ENCODE measurements around the gene KRTAP4-16.
"Not testable (repeated sequence)": the region's sequence is repeated elsewhere in the genome, so short reads cannot be mapped to it uniquely, and the experiment has no call there.

Gene KRTAP4-16

GRCh38 chr17:41118721-41119120, 16.7 kb upstream of the KRTAP4-16 start:
- DNase-seq = no peak

DNA sequence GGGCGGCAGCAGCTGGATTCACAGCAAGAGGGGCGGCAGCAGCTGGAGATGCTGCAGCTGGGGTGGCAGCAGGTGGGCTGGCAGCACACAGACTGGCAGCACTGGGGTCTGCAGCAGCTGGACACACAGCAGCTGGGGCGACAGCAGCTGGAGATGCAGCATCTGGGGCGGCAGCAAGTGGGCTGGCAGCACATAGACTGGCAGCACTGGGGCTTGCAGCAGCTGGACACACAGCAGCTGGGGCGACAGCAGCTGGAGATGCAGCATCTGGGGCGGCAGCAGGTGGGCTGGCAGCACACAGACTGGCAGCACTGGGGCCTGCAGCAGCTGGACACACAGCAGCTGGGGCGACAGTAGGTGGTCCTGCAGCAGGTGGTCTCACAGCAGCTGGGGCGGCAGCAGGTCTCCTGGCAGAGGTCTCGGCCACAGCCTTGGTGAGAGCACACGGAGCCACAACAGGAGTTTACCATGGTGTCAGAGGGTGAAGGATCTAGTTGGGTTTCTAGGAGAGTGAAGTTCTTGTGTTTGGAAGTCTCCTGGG, 15.9 kb upstream of the KRTAP4-16 start, which contains the start of gene KRTAP4-11:
KRTAP4-11 (minus strand) TSS at position 528 of the 541 bp plus-strand sequence; CDS start at position 470, 58 bp downstream.
- not testable (repeated sequence) for DNase-seq

DNA sequence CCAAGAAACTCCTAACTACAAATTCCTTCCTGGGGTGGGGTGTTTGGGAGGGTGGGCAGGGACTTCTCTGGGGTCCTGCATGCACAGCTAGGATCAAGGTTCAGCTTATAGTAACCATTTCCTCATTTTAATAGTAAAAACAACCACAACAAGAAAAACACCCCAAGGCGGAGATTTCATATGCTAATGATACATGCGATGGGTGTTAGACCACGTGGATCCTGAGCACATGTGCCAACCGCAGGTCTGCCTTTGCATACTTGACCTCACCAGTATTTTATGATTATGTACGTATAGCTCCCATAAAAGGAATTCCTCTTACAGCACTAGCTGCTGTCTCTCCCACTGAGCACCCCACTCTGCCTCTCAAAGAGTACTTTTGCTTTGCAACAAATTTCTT, 14.3 kb upstream of the KRTAP4-16 start:
- DNase-seq = no peak

GRCh38 chr17:41111151-41111885, 9.3 kb upstream of the KRTAP4-16 start:
- no peak for DNase-seq

DNA sequence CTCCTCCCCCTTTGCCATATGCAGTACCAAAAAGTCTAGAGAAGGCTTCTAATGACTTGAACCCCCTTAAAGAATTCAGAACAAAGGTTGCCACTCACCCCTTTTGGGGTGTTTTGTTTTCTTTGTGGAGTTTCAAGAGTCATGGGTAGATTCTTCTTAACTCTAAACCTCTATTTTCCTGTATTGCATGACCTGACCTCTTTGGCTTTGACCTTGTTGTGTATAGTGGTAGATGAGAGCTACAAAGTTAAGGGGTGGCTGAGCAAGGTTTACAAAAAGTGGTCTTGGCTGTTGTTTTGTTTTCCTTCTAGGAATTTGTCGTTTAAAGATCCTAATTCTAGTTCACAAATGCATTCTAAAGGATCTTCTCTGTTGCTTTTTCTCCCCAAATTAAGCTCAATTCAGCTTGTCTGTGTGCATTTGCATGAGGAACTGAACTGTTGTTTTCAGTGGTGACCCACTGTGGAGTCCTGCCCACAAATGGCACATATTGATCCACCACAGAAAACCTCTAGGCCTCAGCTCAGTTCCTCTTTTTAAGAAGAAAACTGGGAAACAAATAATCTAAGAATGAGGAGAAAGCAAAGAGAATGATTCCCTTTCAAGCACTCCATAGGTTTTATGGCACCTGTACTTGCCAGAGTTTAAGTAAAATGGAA, 6.8 kb upstream of the KRTAP4-16 start:
- DNase-seq = not testable (repeated sequence)

- no peak for DNase-seq
These were observed 6.0 kb upstream of the KRTAP4-16 start for GRCh38 chr17:41107941-41108450.

DNA sequence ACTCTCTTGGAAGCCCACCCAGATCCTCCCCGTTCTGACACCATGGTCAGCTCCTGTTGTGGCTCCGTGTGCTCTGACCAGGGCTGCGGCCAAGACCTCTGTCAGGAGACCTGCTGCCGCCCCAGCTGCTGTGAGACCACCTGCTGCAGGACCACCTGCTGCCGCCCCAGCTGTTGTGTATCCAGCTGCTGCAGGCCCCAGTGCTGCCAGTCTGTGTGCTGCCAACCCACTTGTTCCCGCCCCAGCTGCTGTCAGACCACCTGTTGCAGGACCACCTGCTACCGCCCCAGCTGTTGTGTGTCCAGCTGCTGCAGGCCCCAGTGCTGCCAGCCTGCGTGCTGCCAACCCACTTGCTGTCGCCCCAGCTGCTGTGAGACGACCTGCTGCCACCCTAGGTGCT, 3.3 kb upstream of the KRTAP4-16 start, which contains the start of gene KRTAP4-9:
KRTAP4-9 (plus strand) TSS at position 43 of the 400 bp plus-strand sequence; CDS start at position 43, 0 bp downstream.
- not testable (repeated sequence) for DNase-seq

- DNase-seq = not testable (repeated sequence)
These were observed 2.5 kb upstream of the KRTAP4-16 start for GRCh38 chr17:41104386-41105038.

GRCh38 chr17:41103896-41104295, 1.9 kb upstream of the KRTAP4-16 start:
- DNase-seq = no peak

DNA sequence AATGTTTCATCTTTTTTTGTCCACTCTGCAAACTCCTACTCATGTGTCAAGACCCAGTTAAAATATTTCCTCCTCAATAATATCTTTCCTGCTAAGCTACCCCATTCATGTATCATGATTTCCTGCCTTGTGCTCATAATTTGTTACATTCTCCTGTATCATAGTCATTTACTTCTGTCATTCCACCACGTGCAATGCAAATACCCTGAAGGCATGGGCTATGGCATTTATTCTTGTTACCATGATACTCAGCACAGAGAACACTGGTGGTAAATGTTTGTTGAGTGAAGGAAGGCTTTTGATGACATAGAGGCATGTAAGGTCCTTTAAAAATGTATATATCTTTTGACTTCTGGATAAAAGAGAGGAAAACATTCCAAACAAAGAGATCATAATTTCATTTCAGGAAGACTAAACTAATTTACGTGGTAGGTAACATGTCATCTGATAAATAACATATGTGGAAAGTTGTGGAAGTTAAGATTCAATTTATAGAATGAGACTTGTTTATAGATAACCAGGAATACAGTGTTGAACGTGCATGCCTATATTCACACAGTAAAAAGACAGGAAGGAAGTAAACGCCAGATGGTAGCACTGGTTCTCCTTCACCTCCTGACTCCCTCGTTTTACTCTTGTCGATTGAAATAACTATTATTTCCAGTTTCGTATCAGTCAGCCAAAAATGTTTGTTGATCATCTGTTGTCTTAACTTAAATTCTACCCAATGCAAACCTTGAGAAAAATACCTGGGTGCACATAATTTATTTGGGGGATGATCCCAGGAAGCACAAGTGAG, 2.1 kb downstream of the KRTAP4-16 start:
- not testable (repeated sequence) for DNase-seq

GRCh38 chr17:41098481-41098880, 3.5 kb downstream of the KRTAP4-16 start:
- no peak for DNase-seq

DNA sequence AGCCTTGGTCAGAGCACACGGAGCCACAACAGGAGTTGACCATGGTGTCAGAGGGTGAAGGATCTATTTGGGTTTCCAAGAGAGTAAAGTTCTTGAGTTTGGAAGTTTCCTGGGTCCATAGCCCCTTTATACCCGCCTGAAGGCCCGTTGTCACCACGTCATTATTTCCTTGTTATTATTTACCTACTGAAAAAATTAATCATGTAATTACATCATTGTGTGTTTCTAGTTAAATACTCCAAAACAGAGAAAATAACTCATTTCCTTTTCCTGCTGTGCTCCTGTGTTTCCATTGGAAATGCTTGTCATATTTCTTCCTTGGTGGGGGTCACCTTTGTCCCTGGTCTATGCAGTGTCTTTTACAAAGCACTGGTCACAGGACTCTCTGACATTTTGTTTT, 4.0 kb downstream of the KRTAP4-16 start, which contains the start of gene KRTAP4-8:
KRTAP4-8 (minus strand) TSS at position 101 of the 400 bp plus-strand sequence; CDS start at position 43, 58 bp downstream.
- DNase-seq = no peak

DNA sequence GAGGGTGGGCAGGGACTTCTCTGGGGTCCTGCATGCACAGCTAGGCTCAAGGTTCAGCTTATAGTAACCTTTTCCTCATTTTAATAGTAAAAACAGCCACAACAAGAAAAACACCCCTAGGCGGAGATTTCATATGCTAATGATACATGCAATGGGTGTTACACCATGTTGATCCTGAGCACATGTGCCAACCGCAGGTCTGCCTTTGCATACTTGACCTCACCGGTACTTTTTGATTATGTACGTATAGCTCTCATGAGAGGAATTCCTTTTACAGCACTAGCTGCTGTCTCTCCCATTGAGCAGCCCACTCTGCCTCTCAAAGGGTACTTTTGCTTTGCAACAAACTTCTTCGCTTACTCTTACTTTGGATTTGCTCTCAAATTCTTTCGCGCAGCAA, 6.0 kb downstream of the KRTAP4-16 start:
- DNase-seq = no peak

GRCh38 chr17:41088760-41089352, 13.2 kb downstream of the KRTAP4-16 start:
- not testable (repeated sequence) for DNase-seq

- not testable (repeated sequence) for DNase-seq
These were observed 17.7 kb downstream of the KRTAP4-16 start, which contains the start of gene KRTAP4-7 for GRCh38 chr17:41084100-41084856. Gene KRTAP4-7 (plus strand): TSS chr17:41084150. CDS start chr17:41084207, 57 bp downstream.

- DNase-seq = not testable (repeated sequence)
These were observed 18.6 kb downstream of the KRTAP4-16 start for GRCh38 chr17:41083427-41083826.

GRCh38 chr17:41082626-41083025, 19.4 kb downstream of the KRTAP4-16 start:
- DNase-seq = no peak

DNA sequence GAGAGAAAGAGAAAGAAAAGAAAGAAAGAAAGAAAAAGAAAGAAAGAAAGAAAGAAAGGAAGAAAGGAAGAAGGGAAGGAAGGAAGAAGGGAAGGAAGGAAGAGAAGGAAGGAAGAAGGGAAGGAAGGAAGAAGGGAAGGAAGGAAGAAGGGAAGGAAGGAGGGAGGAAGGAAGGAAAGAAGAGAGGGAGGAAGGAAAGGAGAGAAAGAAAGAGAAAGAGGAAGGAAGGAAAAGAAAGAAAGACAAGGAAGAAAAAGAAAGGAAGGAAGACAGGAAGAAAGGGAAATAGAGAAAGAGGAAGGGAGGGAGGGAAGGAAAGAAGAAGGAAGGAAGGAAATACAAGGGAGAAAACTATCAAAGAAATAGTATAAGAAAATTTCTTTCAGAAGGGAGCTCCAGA, 25.2 kb downstream of the KRTAP4-16 start:
- no peak for DNase-seq

DNA sequence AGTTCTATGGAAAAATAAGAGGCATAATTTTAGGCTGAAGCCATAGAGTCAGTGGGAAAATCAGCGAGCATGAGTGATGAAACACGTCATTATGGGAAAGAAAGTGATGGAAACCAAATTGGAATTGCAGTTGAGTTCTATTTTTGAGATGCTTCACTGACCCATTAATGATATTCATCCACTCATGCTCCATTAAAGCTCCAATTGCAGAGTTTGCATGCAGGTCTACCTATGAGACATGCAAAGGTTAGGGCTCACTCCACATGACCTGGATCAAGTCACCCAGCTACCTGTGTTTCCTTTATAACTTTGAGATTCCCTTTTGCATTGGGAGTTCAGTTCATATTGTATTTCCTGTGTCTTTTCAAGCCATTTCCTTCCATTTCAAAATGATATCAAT, 28.3 kb downstream of the KRTAP4-16 start:
- DNase-seq = no peak

DNA sequence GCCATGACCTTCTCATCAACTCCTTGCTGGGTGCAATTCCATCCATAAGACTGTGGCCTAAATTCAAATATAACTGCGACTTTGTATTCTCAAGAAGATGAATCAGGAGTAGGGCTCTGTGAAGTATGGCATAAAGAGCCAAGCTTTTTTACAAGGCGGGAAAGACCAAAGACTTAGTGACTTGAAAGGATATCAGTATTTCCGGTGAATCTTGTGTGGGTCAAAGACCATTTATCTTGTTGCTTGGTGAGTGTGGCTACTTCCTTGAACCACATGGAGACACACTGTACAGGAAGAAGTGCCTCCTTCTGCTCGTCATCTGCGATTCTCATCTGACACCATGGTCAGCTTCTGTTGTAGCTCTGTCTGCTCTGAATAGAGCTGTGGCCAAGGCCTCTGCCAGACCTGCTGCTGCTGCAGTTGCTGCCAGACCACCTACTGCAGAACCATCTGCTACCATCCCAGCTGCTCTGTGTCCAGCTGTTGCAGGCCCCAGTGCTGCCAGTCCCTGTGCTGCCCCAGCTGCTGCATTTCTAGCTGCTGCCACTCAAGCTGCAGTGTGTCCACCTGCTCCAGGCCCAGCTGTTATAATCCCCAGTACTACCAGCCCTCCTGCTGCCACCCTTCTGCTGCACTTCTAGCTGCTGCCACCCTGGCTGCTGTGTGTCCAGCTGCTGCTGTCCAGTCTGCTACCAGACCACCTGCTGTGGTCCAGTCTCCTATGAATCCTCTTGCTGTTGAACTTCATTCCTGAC, 30.2 kb downstream of the KRTAP4-16 start:
- no peak for DNase-seq
